T-helper 1 cell treated with Interleukin-12 subunit alpha and Interleukin-12 subunit beta and Interleukin-4 antibody, amounts not matched to agents 30 μg/mL and 1 μg/mL, for 36 hours (primary cell): ENCODE results near the gene ST3GAL5.

ENCODE experiments used
- H3K27ac Mint-ChIP-seq: one replicate; pipeline ENCODE4 v1.8.0; 2021; ENCODE audit warnings: mild to moderate bottlenecking, mixed read lengths
- H3K27me3 Mint-ChIP-seq: one replicate; pipeline ENCODE4 v1.8.0; 2021; ENCODE audit warnings: low read depth, mixed read lengths
- H3K36me3 Mint-ChIP-seq: one replicate; pipeline ENCODE4 v1.8.0; 2021; ENCODE audit warnings: low read depth, mixed read lengths
- H3K4me1 Mint-ChIP-seq: one replicate; pipeline ENCODE4 v1.8.0; 2021; ENCODE audit warnings: low read depth, mixed read lengths
- H3K4me3 Mint-ChIP-seq: one replicate; pipeline ENCODE4 v1.8.0; 2021; ENCODE audit warnings: mild to moderate bottlenecking, moderate library complexity, mixed read lengths
- H3K9me3 Mint-ChIP-seq: one replicate; pipeline ENCODE4 v1.8.0; 2021; ENCODE audit warnings: mixed read lengths

Gene ST3GAL5

DNA sequence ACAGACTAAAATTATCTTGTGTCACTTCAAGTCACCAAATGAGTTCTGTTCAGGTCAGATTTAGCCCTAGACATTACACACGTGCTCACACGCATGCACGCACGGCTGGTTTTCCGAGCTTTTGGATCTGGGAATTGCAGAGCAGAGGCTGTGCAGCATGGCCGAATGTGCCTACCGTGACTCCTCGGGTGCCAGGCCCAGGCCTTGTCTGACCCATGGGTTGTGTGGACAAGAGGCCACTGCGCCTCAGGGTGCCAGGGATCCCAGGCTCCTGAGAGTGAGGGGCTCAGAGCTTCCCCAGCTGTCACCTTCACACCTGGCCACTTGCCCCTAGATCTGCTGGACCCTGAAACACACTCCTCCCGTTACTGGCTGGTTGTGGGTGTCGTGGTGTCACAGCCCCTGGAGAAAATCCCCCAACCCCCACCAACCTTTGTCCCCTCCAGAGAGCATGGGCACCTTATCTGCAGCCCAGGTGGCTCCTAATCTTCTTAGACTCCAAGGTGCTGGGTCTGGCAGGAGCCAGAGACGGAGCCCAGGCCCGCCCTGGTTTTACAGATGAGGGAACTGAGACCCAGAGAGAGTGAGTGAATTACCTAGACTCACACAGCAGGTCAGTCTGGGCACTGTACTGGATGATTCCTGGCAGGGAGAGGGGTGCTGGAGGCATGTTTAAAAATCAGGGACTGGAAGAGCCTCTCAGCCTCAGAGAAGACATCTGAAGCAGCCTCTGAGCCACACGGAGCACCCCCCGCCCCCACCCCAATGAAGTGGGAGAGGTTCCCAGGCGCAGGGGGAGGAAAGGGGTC is 78.2 kb downstream of the ST3GAL5 start:
- H3K36me3 Mint-ChIP-seq, result no peaks in the 10 kb centered on the region
- peaks cover 4% of the 10 kb centered on the region for H3K4me1 Mint-ChIP-seq
- no peak overlapping the region for H3K4me3 Mint-ChIP-seq
- H3K27ac Mint-ChIP-seq, result no peak overlapping the region
- peaks cover 18% of the 10 kb centered on the region for H3K27me3 Mint-ChIP-seq
- H3K9me3 Mint-ChIP-seq, result no peaks in the 10 kb centered on the region

DNA sequence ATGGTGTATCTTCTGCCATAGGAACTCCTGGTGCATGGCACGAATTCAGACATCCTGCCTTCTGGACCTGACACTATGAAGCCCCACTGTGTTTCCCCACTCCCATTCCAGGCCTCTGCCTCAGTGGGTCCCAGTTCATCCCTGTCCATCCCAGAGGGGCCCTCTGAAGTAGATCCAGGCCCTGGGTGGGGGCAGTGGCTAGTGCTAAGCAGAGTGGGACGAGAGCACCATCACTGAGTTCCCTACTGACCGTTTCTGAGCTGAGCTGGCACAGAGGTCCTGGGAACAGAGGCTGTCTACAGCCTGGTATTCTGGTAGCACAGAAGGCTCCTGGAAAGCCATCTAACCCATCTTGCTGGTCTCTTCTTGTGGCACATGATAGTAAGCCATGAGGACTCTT is 81.0 kb downstream of the ST3GAL5 start:
- Mint-ChIP-seq H3K27ac (no peak overlapping the region), H3K36me3 (no peaks in the 10 kb centered on the region), H3K9me3 (no peaks in the 10 kb centered on the region), H3K4me3 (no peak overlapping the region), H3K27me3 (peaks cover 13% of the 10 kb centered on the region), H3K4me1 (peaks cover 5% of the 10 kb centered on the region)

DNA sequence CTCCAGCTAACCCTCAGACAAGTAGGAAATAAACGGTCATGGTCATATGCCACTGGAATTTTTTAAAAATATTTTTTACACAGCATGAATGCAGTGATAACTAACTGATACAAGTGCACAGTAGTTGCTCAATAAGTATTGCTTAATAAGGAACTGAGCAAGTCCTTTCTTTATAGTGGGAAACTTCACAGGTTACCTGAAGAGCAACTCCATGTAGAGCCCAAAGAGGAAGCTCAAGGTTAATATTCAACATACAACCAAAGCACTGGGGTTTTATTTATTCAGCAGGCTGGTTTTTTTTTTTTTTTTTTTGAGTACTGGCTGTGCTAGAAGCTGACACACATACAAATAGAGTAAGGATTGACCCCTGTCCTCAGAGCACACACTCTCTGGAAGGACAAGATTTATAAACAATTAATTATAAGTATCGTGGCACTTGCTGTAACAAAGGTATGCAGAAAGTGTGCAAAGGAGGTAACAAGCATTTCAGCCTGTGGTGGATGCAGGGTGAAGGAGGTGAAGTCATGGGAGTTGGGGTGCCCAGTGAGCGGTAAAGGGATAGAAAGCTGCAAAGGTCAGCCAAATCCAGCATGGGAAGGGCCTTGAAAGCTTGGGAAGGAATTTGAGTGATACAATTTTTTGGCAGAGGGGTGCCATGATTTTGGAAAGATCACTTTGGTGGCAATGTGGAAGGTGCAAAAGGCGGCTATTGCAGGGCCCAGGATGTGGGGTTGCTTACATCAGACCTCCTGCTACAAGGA is 82.3 kb downstream of the ST3GAL5 start:
- peak overlapping the region; percentile 53 for H3K27ac Mint-ChIP-seq
- H3K27me3 Mint-ChIP-seq, result peaks cover 13% of the 10 kb centered on the region
- H3K9me3 Mint-ChIP-seq, result no peaks in the 10 kb centered on the region
- H3K4me1 Mint-ChIP-seq, result peaks cover 5% of the 10 kb centered on the region
- no peaks in the 10 kb centered on the region for H3K36me3 Mint-ChIP-seq
- no peak overlapping the region for H3K4me3 Mint-ChIP-seq

DNA sequence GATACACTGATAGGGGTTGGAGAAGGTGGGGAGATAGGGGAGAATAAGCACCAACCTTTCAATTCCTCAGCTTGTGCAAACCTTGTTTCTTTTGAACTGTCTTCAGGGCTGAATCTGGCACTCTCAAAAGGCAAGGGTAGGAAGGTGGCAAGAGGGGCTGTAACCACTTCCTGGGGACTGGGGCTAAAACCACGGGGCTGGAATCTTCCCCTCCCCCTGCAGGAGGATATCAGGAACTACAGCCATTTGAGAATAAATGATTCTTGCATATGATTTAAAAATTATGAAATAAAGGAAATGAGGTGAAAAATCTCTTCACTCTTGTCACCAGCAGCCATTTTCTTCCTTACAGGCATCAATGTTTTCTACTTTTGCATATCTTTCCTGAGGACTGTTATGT is 84.2 kb downstream of the ST3GAL5 start:
- Mint-ChIP-seq H3K4me1 (peaks cover 5% of the 10 kb centered on the region), H3K9me3 (peaks cover 5% of the 10 kb centered on the region), H3K27me3 (peaks cover 8% of the 10 kb centered on the region), H3K36me3 (no peaks in the 10 kb centered on the region), H3K27ac (no peak overlapping the region), H3K4me3 (no peak overlapping the region)

DNA sequence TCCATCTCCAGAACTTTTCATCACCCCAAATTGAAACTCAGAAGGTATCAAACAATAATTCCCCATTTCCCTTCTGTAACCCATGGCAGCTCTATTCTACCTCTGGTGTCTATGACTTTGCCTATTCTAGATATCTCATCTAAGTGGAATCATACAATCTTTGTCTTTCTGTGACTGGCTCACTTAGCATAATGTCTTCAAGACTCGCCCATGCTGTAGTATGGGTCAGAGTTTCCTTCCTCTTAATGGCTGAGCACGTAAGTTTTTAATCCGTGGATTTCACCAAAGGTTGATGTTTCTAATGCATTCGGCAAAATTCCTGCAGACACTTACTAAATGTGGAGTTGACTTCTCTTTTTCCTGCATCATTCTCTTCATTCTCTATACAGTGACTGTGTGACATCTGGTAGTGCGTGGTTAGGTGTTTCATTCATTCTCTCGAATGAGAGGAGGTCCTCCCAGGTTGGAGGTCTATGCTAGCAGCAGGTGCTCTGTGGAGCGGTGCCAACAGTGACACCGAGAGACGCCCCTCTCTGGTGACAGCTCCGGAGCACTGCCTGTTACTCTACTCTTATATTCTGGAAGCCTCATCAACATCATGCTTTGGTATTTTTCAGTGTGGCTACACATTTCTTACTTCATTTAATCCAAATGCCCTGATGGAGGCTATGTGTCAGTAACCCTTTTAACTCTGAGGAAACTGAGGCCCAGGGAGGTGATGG is 84.9 kb downstream of the ST3GAL5 start:
- Mint-ChIP-seq H3K27me3 (peaks cover 7% of the 10 kb centered on the region), H3K36me3 (no peaks in the 10 kb centered on the region), H3K9me3 (peaks cover 5% of the 10 kb centered on the region), H3K27ac (no peak overlapping the region), H3K4me3 (no peak overlapping the region), H3K4me1 (peaks cover 5% of the 10 kb centered on the region)

DNA sequence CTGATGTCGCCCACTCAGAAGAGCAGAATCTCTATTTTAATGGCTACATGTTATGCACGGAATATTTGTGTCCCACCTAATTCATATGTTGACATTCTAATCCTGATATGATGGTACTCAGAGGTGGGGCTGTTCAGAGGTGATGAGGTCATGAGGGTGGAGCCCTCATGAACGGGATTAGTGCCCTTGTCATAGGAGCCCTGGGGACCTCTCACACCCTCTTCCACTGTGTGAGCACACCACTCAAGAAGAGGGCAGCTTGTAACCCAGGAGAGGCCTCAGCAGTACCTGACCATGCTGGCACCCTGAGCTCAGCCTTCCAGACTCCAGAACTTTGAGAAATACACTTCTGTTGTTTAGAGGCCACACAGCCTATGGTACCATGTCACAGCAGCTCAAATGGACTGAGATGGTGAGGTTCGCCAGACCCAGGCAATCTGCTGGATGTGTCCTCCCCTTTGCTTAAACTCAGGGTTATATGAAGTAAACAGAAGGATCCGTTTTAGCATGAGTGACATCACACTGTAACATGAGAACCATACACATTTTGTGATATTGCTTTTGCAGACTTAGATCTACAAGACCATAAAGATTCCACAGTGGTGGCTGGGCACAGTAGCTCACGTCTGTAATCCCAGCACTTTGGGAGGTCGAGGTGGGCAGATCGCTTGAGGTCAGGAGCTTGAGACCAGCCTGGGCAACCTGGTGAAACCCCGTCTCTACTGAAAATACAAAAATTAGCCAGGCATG is 86.3 kb downstream of the ST3GAL5 start:
- peaks cover 18% of the 10 kb centered on the region for H3K27me3 Mint-ChIP-seq
- H3K4me3 Mint-ChIP-seq, result no peak overlapping the region
- peaks cover 5% of the 10 kb centered on the region for H3K9me3 Mint-ChIP-seq

DNA sequence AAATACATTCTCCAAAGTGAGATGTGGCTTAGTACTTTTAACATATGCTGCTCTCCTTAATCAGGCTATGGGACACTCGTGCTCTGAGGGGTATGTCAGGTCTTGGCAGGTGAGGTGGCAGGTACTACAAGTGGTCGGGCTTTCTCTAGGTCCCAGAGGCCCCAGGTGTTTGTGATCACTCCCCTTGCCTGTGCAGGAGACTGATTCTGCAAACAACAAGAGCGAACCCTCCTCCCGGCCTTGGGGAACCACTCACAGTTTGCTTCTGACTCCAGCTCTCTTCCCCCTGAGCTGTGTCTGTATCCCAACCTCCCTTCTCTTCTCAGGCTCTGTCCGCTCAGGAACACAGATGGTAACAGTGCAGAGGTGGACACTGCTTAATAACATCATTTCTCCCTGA is 86.9 kb downstream of the ST3GAL5 start:
- Mint-ChIP-seq H3K27me3 (peaks cover 18% of the 10 kb centered on the region), H3K4me3 (no peak overlapping the region), H3K9me3 (peaks cover 5% of the 10 kb centered on the region)

More for the DNA sequence above, 86.3 kb downstream of the ST3GAL5 start:
- H3K36me3 Mint-ChIP-seq, result no peaks in the 10 kb centered on the region
- H3K27ac Mint-ChIP-seq, result no peak overlapping the region
- H3K4me1 Mint-ChIP-seq, result peaks cover 5% of the 10 kb centered on the region

DNA sequence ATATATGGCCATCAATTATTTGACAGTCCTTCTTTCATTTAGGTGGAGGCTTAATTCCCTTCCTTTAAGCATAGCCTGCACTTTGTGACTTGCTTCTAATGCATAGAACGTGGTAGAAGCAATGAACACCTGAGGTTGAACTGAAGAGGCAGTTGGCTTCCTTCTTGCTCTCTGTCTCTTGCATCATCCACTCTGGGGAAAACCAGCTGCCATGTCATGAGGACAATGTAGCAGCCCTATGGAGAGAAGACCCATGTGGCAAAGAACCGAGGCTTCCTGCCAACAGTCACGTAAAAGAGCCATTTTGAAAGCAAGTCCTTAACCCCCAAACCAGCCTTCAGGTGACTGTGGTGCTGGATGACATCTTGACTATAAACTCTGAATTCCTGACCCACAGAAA is 88.2 kb downstream of the ST3GAL5 start:
- Mint-ChIP-seq H3K27ac (no peak overlapping the region), H3K9me3 (peaks cover 5% of the 10 kb centered on the region), H3K4me3 (no peak overlapping the region), H3K36me3 (no peaks in the 10 kb centered on the region), H3K4me1 (peaks cover 5% of the 10 kb centered on the region), H3K27me3 (peaks cover 14% of the 10 kb centered on the region)

More for the DNA sequence above, 86.9 kb downstream of the ST3GAL5 start:
- H3K27ac Mint-ChIP-seq, result no peak overlapping the region
- H3K36me3 Mint-ChIP-seq, result no peaks in the 10 kb centered on the region
- H3K4me1 Mint-ChIP-seq, result peaks cover 5% of the 10 kb centered on the region

DNA sequence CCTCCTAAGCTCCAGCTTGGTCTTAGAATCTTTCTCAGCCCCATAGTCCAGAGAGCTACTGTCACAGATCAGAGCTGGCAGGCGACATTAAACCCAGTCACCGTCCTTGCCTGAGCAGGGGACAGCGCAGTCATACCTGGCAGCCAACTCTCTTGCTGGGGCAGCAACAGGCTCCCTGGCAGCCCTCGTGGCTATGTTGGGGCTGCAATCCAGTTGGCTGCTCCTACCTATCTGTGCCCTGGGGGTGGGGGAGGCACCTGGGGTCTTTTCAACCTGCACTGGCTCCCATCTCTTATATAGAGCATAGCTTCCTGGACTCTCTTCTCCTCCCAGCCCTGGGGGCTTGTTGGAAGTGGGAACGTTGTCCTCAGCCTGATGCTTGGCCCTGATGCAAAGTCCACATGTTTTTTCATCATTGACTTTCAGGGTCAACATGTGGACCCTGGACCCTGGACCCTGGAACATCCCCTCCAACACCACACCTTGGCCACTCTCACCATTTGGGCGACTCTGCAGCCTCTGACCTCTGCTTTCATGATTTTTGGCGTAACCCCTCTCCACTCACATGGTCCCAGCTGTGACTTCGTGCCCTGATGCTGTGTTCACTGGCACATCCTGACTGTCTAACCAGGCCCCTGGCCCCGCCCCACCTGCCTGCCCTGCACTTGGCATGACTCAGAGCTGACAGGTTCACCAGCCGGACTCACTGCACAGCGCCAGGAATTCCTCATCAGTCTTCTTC is 89.4 kb downstream of the ST3GAL5 start:
- H3K36me3 Mint-ChIP-seq, result no peaks in the 10 kb centered on the region
- peaks cover 14% of the 10 kb centered on the region for H3K27me3 Mint-ChIP-seq
- no peak overlapping the region for H3K4me3 Mint-ChIP-seq
- H3K4me1 Mint-ChIP-seq, result peaks cover 1% of the 10 kb centered on the region
- peaks cover 5% of the 10 kb centered on the region for H3K9me3 Mint-ChIP-seq
- H3K27ac Mint-ChIP-seq, result no peak overlapping the region

DNA sequence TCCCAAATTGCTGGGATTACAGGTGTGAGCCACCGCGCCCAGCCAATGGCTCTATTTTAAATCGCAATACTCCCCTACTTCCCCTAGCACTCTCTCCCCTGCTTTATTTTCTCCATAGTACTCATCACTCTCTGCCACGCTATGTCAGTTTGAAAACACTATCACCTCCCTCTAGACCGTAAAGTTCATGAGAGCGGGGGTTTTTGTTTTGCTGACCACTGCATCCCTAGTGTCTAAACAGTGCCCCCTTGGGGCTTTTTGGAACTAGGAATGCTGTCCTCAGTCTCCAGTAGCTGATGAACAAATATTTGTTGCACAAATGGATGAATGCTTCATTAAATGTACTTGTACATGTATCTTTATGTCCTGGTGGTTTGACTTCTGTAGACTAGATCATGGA is 90.9 kb downstream of the ST3GAL5 start:
- Mint-ChIP-seq H3K9me3 (peaks cover 5% of the 10 kb centered on the region), H3K4me3 (no peak overlapping the region), H3K27me3 (peaks cover 19% of the 10 kb centered on the region), H3K4me1 (no peaks in the 10 kb centered on the region), H3K27ac (no peak overlapping the region), H3K36me3 (no peaks in the 10 kb centered on the region)

DNA sequence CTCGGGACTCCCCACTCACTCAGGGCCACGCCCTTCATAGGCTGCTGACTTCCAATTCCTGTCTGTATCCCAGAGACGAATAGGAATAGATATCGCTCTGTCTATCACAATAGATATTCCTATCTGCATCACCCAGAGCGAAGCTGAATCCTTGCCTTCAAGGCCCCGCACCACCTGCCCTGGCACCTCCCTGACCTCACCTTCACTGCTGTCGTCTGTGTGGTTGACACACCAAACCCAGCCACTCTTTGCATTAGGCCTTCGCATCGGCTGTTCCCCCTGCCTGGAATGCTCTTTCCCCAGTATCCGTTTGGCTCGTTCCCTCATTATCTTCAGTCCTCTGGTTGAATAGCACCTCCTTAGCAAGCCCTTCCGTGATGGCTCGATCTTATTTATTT is 91.5 kb downstream of the ST3GAL5 start:
- H3K4me1 Mint-ChIP-seq, result no peaks in the 10 kb centered on the region
- no peak overlapping the region for H3K4me3 Mint-ChIP-seq
- H3K9me3 Mint-ChIP-seq, result peaks cover 5% of the 10 kb centered on the region
- H3K36me3 Mint-ChIP-seq, result no peaks in the 10 kb centered on the region
- peaks cover 23% of the 10 kb centered on the region for H3K27me3 Mint-ChIP-seq
- no peak overlapping the region for H3K27ac Mint-ChIP-seq

DNA sequence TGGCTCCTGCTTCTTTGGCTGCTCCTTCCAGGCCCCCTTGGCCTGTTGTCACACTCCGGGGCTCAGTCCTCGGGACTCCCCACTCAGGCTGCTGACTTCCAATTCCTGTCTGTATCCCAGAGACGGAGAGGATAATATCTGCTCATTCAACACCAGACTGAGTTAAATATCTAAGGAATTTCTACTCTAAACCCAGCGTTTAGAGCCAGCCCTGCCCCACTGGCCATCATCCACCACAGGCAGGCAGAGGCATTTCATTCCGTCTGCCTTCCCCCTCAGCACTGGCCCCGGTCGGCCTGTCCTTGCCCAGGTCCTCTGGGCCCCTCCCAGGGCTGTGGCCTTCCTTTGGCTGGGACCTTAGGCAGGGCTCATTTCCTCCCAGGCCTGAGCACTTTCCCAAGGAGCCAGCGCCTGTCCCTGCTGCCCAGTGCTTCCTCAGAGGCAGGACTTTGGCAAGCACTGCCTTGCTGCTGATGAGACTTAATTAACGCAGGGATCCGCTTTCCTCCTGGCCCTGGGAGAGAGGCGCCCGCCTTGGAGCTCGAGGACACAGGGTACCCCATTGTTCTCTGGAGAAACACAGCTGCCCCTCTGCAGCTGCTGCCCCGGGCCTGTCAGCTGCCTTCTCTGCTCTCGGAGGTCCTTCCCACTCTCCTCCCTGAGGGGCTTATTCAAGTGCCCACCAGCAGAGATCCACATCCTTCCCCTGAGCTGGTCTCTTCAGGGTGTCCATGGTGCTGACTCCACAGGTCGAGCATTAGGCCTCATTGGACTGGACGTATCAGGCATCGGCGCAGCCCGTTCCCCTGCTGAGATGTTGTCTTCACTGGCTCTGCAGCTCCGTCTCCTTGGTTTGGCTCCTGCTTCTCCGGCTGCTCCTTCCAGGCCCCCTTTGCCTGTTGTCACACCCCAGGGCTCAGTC is 92.2 kb downstream of the ST3GAL5 start:
- Mint-ChIP-seq H3K27me3 (peaks cover 23% of the 10 kb centered on the region), H3K4me1 (no peaks in the 10 kb centered on the region), H3K36me3 (no peaks in the 10 kb centered on the region), H3K4me3 (no peak overlapping the region), H3K9me3 (peaks cover 5% of the 10 kb centered on the region), H3K27ac (no peak overlapping the region)

DNA sequence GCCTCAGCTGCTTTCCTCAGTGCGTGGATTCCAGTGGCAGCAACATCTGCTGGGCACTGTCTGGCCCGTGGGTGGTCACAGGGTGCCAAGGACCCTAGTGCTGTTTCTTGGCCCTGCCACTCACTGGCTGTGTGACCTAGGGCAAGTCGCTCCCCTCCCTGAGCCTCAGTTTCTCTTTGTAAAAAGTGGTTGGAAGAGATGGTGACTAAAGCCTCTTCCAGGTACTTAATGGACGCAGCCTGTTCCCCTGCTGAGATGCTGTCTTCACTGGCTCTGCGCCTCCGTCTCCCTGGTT is 92.8 kb downstream of the ST3GAL5 start:
- Mint-ChIP-seq H3K4me3 (no peak overlapping the region), H3K27me3 (peaks cover 30% of the 10 kb centered on the region)

More for the DNA sequence above, 92.8 kb downstream of the ST3GAL5 start:
- Mint-ChIP-seq H3K4me1 (no peaks in the 10 kb centered on the region), H3K27ac (no peak overlapping the region), H3K36me3 (no peaks in the 10 kb centered on the region), H3K9me3 (peaks cover 4% of the 10 kb centered on the region)
